SJCRH30 (cell line): ENCODE data around the gene FPR2. TPM values are rescaled to one million over a fixed set of nuclear protein-coding genes. Genes with fewer than 3 reads are reported as not detected.
"Not testable (repeated sequence)": the region's sequence is repeated elsewhere in the genome, so short reads cannot be mapped to it uniquely, and the experiment has no call there.

ENCODE experiments used
- DNase-seq, 2 experiments: peaks; one replicate each; pipeline ENCODE4 v3.0.0-alpha.2; 2015 to 2020
- H3K27ac ChIP-seq: fragments of 250-450 bp; sonication (Bioruptor Pico); 2 replicates; pipeline ENCODE4 v1.5.1; 2020; ENCODE audit warnings: mild to moderate bottlenecking, moderate library complexity
- H3K27me3 ChIP-seq: fragments of 250-450 bp; sonication (Bioruptor Pico); 2 replicates; pipeline ENCODE4 v1.5.1; 2020; ENCODE audit warnings: mild to moderate bottlenecking, moderate library complexity
- H3K36me3 ChIP-seq: fragments of 250-450 bp; sonication (Bioruptor Pico); 2 replicates; pipeline ENCODE4 v1.5.1; 2020; ENCODE audit warnings: mild to moderate bottlenecking, moderate library complexity
- H3K4me1 ChIP-seq: fragments of 250-450 bp; sonication (Bioruptor Pico); 2 replicates; pipeline ENCODE4 v1.5.1; 2020; ENCODE audit warnings: mild to moderate bottlenecking, moderate library complexity
- H3K4me3 ChIP-seq: fragments of 250-450 bp; sonication (Bioruptor Pico); 2 replicates; pipeline ENCODE4 v1.5.1; 2020; ENCODE audit warnings: mild to moderate bottlenecking, moderate library complexity
- H3K9me3 ChIP-seq: fragments of 250-450 bp; sonication (Bioruptor Pico); replicated peaks from 2 replicates; pipeline ENCODE4 v1.5.1; 2020; ENCODE audit warnings: mild to moderate bottlenecking, moderate library complexity
- total RNA-seq: library from RNA; depleted of rRNA; stranded (reverse); fragments of >200 nt; shearing (Covaris generic); gene quantifications from 2 replicates; pipeline ENCODE4 v1.2.3, GENCODE V29; 2014

FPR2 gene
- total RNA-seq, 1 experiment from 2014 or later = not detected

- H3K27ac ChIP-seq = no peak overlapping the region
- no peaks in the 10 kb centered on the region for H3K9me3 ChIP-seq
- no peaks in the 10 kb centered on the region for H3K36me3 ChIP-seq
- no peak for DNase-seq
- H3K4me1 ChIP-seq = no peaks in the 10 kb centered on the region
- H3K4me3 ChIP-seq = no peak overlapping the region
- H3K27me3 ChIP-seq = no peaks in the 10 kb centered on the region
Observed at GRCh38 chr19:51755571-51755970, 5.4 kb upstream of the FPR2 start.

GRCh38 chr19:51761696-51762095 lies 716 bp downstream of the FPR2 start:
- no peaks in the 10 kb centered on the region for H3K9me3 ChIP-seq

GRCh38 chr19:51765086-51765485 lies 4.1 kb downstream of the FPR2 start:
- Histone ChIP-seq H3K27me3 (no peaks in the 10 kb centered on the region), H3K9me3 (no peaks in the 10 kb centered on the region), H3K36me3 (no peaks in the 10 kb centered on the region)

More at GRCh38 chr19:51761696-51762095, 716 bp downstream of the FPR2 start:
- Histone ChIP-seq H3K36me3 (no peaks in the 10 kb centered on the region), H3K27me3 (no peaks in the 10 kb centered on the region), H3K4me1 (no peaks in the 10 kb centered on the region), H3K27ac (no peak overlapping the region), H3K4me3 (no peak overlapping the region)
- DNase-seq = no peak

GRCh38 chr19:51766461-51766860 lies 5.5 kb downstream of the FPR2 start:
- H3K27me3 ChIP-seq = no peaks in the 10 kb centered on the region
- H3K9me3 ChIP-seq = no peaks in the 10 kb centered on the region
- DNase-seq = no peak
- H3K4me1 ChIP-seq = no peaks in the 10 kb centered on the region
- no peaks in the 10 kb centered on the region for H3K36me3 ChIP-seq
- no peak overlapping the region for H3K27ac ChIP-seq
- no peak overlapping the region for H3K4me3 ChIP-seq

More at GRCh38 chr19:51765086-51765485, 4.1 kb downstream of the FPR2 start:
- Histone ChIP-seq H3K4me1 (no peaks in the 10 kb centered on the region), H3K4me3 (no peak overlapping the region), H3K27ac (no peak overlapping the region)
- no peak for DNase-seq

- no peak for DNase-seq
- H3K9me3 ChIP-seq = no peaks in the 10 kb centered on the region
- no peaks in the 10 kb centered on the region for H3K36me3 ChIP-seq
- H3K4me1 ChIP-seq = no peaks in the 10 kb centered on the region
- H3K27me3 ChIP-seq = no peaks in the 10 kb centered on the region
- no peak overlapping the region for H3K27ac ChIP-seq
- no peak overlapping the region for H3K4me3 ChIP-seq
Observed at GRCh38 chr19:51771376-51772130, 10.6 kb downstream of the FPR2 start.

GRCh38 chr19:51772977-51773376 lies 12.0 kb downstream of the FPR2 start:
- no peak overlapping the region for H3K27ac ChIP-seq
- no peak for DNase-seq
- no peaks in the 10 kb centered on the region for H3K27me3 ChIP-seq

GRCh38 chr19:51776561-51776960 lies 15.6 kb downstream of the FPR2 start:
- not testable (repeated sequence) for H3K36me3 ChIP-seq, H3K27me3 ChIP-seq, H3K27ac ChIP-seq, H3K4me1 ChIP-seq, DNase-seq, H3K4me3 ChIP-seq, H3K9me3 ChIP-seq

More at GRCh38 chr19:51772977-51773376, 12.0 kb downstream of the FPR2 start:
- no peaks in the 10 kb centered on the region for H3K4me1 ChIP-seq
- no peak overlapping the region for H3K4me3 ChIP-seq
- H3K9me3 ChIP-seq = no peaks in the 10 kb centered on the region
- H3K36me3 ChIP-seq = no peaks in the 10 kb centered on the region

- Histone ChIP-seq H3K36me3 (no peaks in the 10 kb centered on the region), H3K27me3 (no peaks in the 10 kb centered on the region), H3K4me1 (no peaks in the 10 kb centered on the region), H3K4me3 (no peak overlapping the region), H3K27ac (no peak overlapping the region), H3K9me3 (no peaks in the 10 kb centered on the region)
- peak; percentile 56 to 87 for DNase-seq
Observed at GRCh38 chr19:51777570-51778462, 16.8 kb downstream of the FPR2 start.

GRCh38 chr19:51779181-51779580 lies 18.2 kb downstream of the FPR2 start:
- no peak for DNase-seq
- H3K9me3 ChIP-seq = no peaks in the 10 kb centered on the region
- no peak overlapping the region for H3K27ac ChIP-seq
- H3K4me1 ChIP-seq = no peaks in the 10 kb centered on the region
- H3K36me3 ChIP-seq = no peaks in the 10 kb centered on the region
- H3K27me3 ChIP-seq = no peaks in the 10 kb centered on the region
- H3K4me3 ChIP-seq = no peak overlapping the region

- no peak for DNase-seq
- no peaks in the 10 kb centered on the region for H3K27me3 ChIP-seq
- no peaks in the 10 kb centered on the region for H3K4me1 ChIP-seq
- H3K9me3 ChIP-seq = no peaks in the 10 kb centered on the region
- no peak overlapping the region for H3K27ac ChIP-seq
- H3K4me3 ChIP-seq = no peak overlapping the region
- H3K36me3 ChIP-seq = no peaks in the 10 kb centered on the region
Observed at GRCh38 chr19:51779703-51780102, 18.7 kb downstream of the FPR2 start.

- no peaks in the 10 kb centered on the region for H3K9me3 ChIP-seq
- no peaks in the 10 kb centered on the region for H3K36me3 ChIP-seq
- no peaks in the 10 kb centered on the region for H3K4me1 ChIP-seq
- no peak overlapping the region for H3K4me3 ChIP-seq
- DNase-seq = no peak
- H3K27me3 ChIP-seq = no peaks in the 10 kb centered on the region
- H3K27ac ChIP-seq = no peak overlapping the region
Observed at GRCh38 chr19:51780270-51780669, 19.3 kb downstream of the FPR2 start.

GRCh38 chr19:51781999-51782398 lies 21.0 kb downstream of the FPR2 start:
- H3K27ac ChIP-seq = no peak overlapping the region
- H3K4me3 ChIP-seq = no peak overlapping the region
- H3K4me1 ChIP-seq = no peaks in the 10 kb centered on the region
- H3K9me3 ChIP-seq = no peaks in the 10 kb centered on the region
- DNase-seq = no peak
- H3K27me3 ChIP-seq = no peaks in the 10 kb centered on the region
- no peaks in the 10 kb centered on the region for H3K36me3 ChIP-seq

GRCh38 chr19:51783372-51783771 lies 22.4 kb downstream of the FPR2 start:
- DNase-seq = peak in 1 of 2 experiments; percentile 32
- Histone ChIP-seq H3K36me3 (no peaks in the 10 kb centered on the region), H3K27me3 (no peaks in the 10 kb centered on the region), H3K4me1 (no peaks in the 10 kb centered on the region), H3K9me3 (no peaks in the 10 kb centered on the region), H3K4me3 (no peak overlapping the region), H3K27ac (no peak overlapping the region)

- Histone ChIP-seq H3K36me3 (no peaks in the 10 kb centered on the region), H3K9me3 (no peaks in the 10 kb centered on the region), H3K4me1 (no peaks in the 10 kb centered on the region), H3K27ac (no peak overlapping the region), H3K4me3 (no peak overlapping the region), H3K27me3 (no peaks in the 10 kb centered on the region)
- DNase-seq = no peak
Observed at GRCh38 chr19:51784109-51784785, 23.3 kb downstream of the FPR2 start.
